ENCODE data around the gene HCN4.

DNA sequence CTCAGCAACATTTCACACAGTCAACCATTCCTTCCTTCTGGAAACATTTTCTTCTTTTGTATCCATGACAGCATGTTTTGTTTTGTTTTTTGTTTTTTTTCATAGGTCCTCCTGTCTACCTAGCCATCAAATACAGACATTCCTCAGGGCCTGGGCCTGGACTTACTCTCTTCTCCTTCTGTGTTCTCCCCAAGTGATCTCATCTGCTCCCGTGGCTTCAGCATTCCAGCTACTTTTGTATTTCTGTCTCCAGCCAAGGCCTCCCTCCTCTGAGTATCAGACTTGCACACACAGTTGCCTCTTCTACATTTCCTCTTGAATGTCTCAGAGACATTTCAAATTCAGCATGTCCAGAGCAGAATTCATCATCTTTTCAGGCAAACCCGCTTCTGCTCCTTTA is 82.4 kb downstream of the HCN4 start:
- no peak for TF ChIP-seq POLR2AphosphoS5 (IDR thresholded peaks at IDR 0.05)
- TF ChIP-seq, protein P1, sequence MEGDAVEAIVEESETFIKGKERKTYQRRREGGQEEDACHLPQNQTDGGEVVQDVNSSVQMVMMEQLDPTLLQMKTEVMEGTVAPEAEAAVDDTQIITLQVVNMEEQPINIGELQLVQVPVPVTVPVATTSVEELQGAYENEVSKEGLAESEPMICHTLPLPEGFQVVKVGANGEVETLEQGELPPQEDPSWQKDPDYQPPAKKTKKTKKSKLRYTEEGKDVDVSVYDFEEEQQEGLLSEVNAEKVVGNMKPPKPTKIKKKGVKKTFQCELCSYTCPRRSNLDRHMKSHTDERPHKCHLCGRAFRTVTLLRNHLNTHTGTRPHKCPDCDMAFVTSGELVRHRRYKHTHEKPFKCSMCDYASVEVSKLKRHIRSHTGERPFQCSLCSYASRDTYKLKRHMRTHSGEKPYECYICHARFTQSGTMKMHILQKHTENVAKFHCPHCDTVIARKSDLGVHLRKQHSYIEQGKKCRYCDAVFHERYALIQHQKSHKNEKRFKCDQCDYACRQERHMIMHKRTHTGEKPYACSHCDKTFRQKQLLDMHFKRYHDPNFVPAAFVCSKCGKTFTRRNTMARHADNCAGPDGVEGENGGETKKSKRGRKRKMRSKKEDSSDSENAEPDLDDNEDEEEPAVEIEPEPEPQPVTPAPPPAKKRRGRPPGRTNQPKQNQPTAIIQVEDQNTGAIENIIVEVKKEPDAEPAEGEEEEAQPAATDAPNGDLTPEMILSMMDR (IDR thresholded peaks at IDR 0.05): no peak
